ENCODE results near the gene MCTP2. TPM values are rescaled to one million over a fixed set of nuclear protein-coding genes. Genes with fewer than 3 reads are reported as not detected.
"Not testable (repeated sequence)": the region's sequence is repeated elsewhere in the genome, so short reads cannot be mapped to it uniquely, and the experiment has no call there.

MCTP2 gene
- polyA plus RNA-seq, 3 donors, result 17.2 to 20.0 (median 18.8) TPM

DNA sequence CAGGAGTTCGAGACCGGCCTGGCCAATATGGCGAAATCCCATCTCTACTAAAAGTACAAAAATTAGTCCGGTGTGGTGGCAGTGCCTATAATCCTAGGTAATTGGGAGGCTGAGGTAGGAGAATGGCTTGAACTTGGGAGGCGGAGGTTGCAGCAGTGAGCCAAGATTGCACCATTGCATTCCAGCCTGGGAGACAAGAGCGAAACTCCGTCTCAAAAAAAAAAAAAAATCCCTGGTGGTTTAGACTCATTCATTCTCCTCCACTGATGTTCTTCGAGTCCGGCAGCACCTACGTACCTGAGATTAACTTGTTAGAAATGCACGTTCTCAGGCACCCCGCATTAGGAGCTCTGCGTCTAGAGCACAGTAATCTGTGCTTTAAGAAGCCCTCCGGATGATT, 3.7 kb downstream of the MCTP2 start:
- no peak for DNase-seq (ENCODE audit: low read depth in 3 of 3, low spot score in 2 of 3)

GRCh38 chr15:94235646-94236045, 4.3 kb downstream of the MCTP2 start:
- no peak for DNase-seq (ENCODE audit: low read depth in 3 of 3, low spot score in 2 of 3)

GRCh38 chr15:94236608-94237007, 5.2 kb downstream of the MCTP2 start:
- DNase-seq (ENCODE audit: low read depth in 3 of 3, low spot score in 2 of 3), result no peak

DNA sequence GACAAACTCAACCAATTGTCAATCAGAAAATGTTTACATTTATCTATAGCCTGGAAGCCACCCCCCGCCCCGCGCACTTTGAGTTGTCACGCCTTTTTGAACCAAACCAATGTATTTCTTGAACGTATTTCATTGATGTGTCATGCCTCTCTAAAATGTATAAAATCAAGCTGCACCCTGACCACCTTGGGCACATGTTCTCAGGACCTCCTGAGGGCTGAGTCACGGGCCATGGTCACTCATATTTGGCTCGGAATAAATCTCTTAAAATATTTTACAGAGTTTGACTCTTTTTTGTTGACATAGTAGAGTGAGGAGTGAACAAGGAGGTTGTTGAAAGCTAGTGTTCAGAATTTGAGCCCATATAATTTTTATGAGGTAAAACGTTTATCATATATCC, 6.5 kb downstream of the MCTP2 start:
- DNase-seq (ENCODE audit: low read depth in 3 of 3, low spot score in 2 of 3), result no peak

GRCh38 chr15:94238539-94239118, 7.3 kb downstream of the MCTP2 start:
- DNase-seq (ENCODE audit: low read depth in 3 of 3, low spot score in 2 of 3), result no peak

GRCh38 chr15:94239474-94239873, 8.1 kb downstream of the MCTP2 start:
- DNase-seq (ENCODE audit: low read depth in 3 of 3, low spot score in 2 of 3), result no peak

- no peak for DNase-seq (ENCODE audit: low read depth in 3 of 3, low spot score in 2 of 3)
Measured at GRCh38 chr15:94240480-94240879, 9.1 kb downstream of the MCTP2 start.

DNA sequence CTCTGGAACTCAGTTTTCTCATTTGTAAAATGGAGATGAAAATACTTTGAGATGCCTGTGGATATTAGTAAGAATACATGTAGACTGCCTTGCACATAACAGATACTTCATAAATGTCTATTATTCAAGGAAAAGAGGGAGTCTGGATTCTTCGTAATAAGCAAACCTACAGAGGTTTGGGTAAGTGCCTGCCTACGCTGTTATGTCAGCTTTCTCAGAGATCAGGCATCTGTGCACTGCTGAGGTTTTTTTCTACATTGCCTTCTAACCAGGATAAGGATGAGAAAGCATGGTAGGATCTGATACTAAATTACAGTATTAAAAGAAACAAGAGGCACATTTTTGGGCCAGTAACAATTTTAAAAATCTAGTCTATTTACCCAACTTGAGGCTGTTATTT, 10.9 kb downstream of the MCTP2 start:
- DNase-seq (ENCODE audit: low read depth in 3 of 3, low spot score in 2 of 3), result no peak

DNA sequence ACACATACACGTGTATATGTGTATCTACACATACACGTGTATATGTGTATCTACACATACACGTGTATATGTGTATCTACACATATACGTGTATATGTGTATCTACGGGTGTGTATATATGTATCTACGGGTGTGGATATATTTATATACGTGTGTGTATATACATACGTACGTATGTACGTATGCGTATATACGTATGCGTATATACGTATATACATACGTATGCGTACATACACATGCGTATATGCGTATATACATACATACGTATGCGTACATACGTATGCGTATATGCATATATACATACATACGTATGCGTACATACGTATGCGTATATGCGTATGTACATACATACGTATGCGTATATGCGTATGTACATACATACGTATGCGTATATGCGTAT, 11.6 kb downstream of the MCTP2 start:
- DNase-seq (ENCODE audit: low read depth in 3 of 3, low spot score in 2 of 3), result not testable (repeated sequence)

- DNase-seq (ENCODE audit: low read depth in 3 of 3, low spot score in 2 of 3), result no peak
Measured at GRCh38 chr15:94243418-94243817, 12.1 kb downstream of the MCTP2 start.

DNA sequence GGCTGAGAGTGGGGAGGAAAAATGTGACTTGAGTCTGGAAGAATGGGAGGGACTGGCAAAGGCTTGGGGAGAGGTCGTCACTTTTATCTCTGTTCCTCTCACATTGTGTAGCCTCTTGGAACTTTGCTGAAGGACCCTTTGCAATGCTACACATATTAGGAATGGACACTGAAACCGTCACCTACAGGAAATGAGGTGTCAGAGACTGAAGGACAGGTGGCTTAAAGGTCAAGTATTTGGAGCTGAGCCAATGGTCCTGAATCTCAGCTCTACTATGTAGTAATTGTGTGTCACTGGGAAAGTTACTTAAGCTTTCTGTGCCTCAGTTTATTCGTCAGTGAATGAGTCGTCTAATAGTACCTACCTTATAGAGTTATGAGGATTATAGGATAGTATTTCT, 14.7 kb downstream of the MCTP2 start:
- no peak for DNase-seq (ENCODE audit: low read depth in 3 of 3, low spot score in 2 of 3)

- no peak for DNase-seq (ENCODE audit: low read depth in 3 of 3, low spot score in 2 of 3)
Measured at GRCh38 chr15:94247789-94248638, 16.7 kb downstream of the MCTP2 start.

GRCh38 chr15:94250801-94251200, 19.4 kb downstream of the MCTP2 start:
- no peak for DNase-seq (ENCODE audit: low read depth in 3 of 3, low spot score in 2 of 3)

GRCh38 chr15:94252223-94252766, 20.9 kb downstream of the MCTP2 start:
- no peak for DNase-seq (ENCODE audit: low read depth in 3 of 3, low spot score in 2 of 3)

DNA sequence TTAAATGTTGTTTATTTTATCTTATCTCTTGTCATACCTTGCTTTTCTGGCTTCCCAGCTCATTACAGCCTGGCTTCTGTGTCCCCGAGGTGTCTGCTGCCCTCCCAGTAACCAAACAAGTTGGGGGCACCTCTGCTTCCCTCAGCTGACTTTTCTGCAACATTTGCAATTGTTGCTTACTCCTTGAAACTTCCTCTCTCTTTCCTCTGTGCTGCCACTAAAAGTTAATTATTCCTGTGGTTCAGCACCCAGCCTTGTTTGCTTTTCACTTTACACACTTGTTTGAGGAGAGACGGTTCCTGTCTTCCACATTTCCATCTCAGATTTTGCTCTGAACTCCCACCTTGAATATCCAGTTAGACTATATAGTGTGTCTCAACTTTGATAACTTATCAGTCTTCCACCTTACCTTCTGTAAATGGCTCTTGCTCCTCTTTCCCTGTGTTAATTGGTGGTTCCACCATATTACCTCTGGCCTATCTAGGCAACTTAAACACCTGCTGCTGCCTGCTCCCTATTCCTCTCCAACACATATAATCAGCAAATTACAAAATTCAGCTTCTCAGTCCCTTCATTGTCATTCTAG, 21.6 kb downstream of the MCTP2 start:
- DNase-seq (ENCODE audit: low read depth in 3 of 3, low spot score in 2 of 3), result no peak

GRCh38 chr15:94253742-94254141, 22.4 kb downstream of the MCTP2 start:
- no peak for DNase-seq (ENCODE audit: low read depth in 3 of 3, low spot score in 2 of 3)

DNA sequence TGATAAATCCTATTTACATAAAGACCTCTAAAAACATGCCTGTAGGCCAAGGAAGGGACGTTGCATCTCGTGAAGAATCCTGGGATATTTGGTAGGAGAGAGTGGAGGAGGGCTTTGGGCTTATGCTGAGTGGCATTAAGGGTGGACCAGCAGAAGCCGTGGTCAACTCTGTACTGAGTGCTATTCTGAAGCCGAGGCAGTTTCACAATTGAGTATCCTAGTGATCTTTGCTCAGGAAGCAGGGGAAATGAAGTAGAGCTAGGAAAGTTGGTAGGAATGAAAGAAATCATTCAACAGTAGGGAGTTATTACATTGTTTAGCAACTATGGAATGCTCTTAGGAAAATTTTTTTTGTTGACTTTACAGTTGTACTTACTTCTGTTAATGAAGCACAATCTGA, 24.2 kb downstream of the MCTP2 start:
- no peak for DNase-seq (ENCODE audit: low read depth in 3 of 3, low spot score in 2 of 3)

DNA sequence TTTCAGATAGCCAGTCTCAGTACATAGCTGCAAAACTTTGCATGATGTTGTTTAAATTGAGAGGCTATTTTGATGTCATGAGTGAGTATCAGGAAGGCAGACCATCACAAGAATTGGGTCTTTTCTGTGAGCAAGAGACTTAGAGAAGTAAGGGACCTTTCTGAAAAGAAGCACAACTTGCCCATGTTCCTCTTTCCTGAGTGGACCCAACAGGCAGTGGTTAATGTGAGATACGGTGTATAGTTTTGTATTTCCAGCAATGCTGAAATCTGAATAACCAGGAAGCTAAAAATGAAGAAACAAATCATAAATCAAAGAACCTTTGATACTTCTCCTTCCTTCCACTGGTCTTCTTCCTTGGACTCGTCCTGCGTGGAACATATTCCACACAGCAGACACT, 25.1 kb downstream of the MCTP2 start:
- DNase-seq (ENCODE audit: low read depth in 3 of 3, low spot score in 2 of 3), result no peak

DNA sequence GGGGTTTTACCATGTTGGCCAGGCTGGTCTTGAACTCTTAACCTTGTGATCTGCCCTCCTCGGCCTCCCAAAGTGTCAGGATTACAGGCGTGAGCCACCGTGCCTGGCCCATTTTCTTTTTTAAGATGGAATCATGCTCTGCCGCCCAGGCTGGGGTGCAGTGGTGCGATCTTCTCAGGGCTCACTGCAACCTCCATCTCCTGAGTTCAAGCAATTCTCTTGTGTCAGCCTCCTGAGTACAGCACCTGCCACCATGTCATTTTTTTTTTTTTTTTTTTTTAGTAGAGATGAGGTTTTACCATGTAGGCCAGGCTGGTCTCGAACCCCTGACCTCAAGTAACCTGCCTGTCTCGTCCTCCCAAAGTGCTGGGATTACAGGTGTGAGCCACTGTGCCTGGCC, 26.4 kb downstream of the MCTP2 start:
- DNase-seq (ENCODE audit: low read depth in 3 of 3, low spot score in 2 of 3), result not testable (repeated sequence)

GRCh38 chr15:94258246-94258645, 26.9 kb downstream of the MCTP2 start:
- DNase-seq (ENCODE audit: low read depth in 3 of 3, low spot score in 2 of 3), result no peak

DNA sequence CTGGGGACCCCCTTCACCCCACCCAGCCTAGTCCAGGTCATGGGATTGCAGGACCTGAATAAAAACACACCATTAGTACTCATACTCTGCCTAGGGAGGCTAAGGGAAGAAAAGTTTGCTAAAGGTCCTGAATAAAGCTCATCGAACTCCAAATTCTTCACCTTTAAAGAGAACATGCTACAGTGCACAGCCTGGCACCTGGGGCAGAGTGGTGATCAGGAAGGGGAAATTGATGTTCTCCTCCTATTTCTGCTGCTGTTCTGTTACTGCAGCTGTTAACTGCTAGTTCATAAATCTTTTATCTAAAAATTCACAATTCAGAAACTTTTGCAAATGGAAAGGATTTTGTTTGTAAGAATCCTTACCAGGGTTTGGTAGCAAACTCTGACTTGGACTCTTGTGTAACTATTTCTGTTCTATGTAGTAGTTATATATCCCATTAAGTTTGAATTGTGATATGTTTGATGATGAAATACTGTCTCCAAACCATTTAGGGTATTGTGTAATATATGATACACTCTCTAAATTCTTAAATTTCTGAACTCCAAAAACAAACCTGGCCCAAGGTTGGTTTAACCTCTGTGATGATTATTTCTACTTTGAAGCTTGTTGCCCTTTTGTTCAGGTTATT, 27.9 kb downstream of the MCTP2 start:
- DNase-seq (ENCODE audit: low read depth in 3 of 3, low spot score in 2 of 3), result no peak

All from right renal cortex interstitium (tissue), 3 donors.